GM18499 (cell line): Measurements from ENCODE around the gene MCTP2.

Experiments
- ATAC-seq: cut with Tn5 transposase; IDR thresholded peaks from one replicate; pipeline ENCODE4 v1.9.1; 2021; ENCODE audit warnings: moderate number of reproducible peaks; ENCODE audit not compliant: insufficient read depth, unreplicated experiment

MCTP2 gene

DNA sequence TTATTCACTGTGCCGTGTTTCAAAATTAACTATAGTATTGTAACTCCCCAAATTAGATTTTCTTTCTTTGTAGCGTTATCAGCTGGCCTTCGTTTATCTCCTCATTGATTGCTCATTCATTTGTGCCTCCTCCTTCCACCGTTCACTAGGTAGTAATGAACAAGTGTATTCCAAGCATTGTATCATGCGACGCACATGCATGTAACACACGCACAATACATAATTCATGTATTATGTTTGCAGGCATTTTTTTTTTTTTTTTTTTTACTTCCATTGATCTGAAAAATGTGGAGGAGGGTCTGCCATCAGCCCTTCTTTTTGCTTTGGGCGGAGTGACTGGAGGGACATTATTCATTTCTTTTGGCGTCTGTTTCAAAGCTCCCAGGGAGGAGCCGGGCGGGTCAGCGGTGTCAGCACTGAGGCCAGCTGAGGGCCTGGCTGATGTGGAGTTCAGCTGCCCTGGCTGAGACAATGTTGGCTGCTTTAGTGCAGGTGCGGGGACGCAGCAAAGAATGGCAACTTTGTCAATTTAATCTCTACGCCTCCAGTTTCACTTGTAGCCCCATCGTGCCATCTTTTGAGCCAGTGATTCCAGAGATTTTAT lies 107.0 kb downstream of the MCTP2 start:
- ATAC-seq: no peak

DNA sequence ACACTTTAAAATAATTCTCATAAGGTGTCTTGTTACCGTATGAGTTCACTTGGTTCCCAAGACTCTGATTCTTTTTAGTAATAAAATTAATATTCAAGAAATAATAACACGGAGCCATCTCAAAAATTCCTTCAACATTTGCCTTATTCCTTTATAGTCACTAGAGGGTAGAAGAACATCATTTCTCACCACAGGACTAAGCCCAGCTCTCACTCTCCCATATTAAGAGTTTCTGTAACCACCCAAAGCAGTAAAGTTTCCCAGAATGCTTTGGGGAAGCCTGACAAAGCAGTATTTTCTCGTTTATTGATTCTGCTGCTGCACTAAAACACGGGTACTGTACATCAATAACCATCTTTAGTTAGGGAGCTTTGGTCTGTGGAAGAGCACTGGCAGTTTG lies 114.9 kb downstream of the MCTP2 start:
- no peak for ATAC-seq

DNA sequence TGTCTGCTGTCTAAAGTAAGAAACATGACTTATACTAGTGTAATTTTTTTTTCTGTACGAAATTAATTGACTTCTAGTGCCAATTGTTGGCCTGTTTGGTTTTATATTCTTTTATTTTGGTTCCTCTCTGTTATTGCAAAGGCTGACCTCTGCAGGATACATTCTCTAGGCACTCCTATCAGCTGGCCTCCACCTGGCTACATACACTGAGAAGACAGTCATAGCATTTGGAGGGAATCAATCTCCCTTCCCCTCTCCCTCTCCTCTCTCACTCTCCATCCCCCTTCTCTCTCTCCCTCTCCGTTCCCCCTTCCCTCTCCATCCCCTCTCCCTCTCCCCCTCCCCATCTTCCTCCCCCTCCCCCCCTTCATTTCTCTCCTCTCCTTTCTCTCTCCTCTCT lies 116.7 kb downstream of the MCTP2 start:
- ATAC-seq: no peak

DNA sequence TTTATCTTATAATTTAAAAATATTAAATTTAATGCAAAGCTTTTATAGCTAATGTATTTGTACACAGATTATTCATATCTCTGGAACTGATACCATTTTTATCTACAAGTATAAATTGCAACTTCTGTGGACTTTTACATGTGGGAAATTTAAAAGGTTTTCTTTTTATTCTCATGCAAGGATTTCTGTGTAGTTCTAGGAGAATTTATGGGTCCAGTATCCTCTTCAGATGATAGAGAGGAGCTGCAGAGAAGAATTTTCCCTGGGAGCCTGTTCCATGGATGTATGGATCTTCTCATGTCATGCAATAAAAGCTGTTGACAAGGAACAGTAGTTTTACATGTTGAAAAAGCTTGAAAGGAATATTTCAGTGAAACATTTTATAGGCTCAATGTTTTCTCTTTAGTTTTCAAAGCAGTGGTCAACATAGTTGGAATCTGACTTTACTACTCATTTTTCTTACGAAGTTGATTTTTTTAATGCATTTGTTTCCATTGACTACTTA lies 119.7 kb downstream of the MCTP2 start:
- no peak for ATAC-seq

DNA sequence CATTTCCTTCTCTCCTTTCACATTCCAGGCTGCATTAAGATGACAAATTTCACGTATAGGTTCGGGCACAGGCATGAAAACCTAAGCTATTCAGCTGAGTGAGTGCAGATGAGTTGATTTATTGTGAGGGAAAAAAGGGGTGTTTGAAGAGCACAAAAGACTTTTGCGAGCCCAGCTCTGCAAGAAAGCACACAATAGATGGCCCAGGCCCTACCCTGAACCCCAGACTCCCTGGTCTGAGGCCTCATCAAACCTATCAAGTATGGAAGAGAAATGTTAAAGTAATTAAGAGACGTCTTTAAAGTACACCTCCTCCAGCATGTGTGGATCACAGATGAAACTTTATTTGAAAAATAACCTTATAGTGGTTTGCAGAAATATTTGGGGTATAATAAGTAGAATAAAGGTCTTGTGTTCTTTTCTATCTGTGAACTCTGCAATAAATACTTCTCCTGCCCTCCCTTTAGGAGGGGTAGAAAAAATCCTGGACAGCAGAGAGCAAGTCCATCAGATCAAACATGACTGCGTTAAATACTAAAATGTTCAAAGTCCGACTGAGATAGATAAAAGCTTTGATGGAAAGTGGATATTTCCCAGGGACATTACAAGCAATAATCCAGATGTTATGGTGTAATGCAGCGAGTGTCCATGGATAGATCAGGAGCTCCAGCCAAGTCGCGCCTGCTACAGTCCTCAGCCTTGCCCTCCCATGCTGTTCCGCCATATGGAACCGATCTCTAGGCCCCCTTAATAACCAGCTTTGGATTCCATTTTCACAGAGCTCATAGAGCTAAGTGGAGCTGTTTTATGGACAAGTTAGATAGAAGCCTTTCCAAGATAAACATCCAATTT lies 121.5 kb downstream of the MCTP2 start:
- ATAC-seq: no peak

DNA sequence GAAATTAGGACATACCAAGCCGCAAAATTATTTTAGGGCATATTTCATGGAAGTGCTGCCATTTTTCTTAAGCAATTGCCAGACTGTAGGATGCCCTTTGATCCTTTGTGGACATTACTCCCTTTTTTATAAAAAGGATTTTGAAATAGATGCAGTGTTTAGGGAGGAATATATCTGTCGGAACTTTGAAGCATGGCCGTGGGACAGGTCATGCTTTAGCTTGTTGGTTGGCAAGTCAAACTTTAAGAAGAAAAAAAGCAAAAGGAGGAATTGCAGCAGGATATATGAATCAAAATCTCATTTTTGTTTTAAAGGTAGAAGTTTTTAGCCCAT lies 122.1 kb downstream of the MCTP2 start:
- no peak for ATAC-seq

DNA sequence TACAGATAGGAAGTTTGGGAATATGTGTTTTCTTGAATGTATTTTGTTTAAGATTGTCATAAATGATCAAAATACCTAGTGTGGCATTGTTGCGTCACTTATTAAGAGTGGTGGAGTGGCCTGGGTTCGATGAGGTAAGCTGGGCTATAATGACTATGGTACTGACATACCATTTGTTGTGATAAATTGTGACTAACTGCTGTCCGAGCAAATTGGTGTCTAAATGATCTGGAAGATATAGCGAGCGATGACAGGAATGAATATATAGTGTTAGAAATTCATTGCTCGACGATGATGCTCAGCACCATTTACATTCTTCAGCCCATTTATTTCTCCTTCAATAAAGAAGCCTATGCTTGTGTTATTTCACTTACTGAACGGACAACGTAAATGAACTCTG lies 123.3 kb downstream of the MCTP2 start:
- no peak for ATAC-seq

DNA sequence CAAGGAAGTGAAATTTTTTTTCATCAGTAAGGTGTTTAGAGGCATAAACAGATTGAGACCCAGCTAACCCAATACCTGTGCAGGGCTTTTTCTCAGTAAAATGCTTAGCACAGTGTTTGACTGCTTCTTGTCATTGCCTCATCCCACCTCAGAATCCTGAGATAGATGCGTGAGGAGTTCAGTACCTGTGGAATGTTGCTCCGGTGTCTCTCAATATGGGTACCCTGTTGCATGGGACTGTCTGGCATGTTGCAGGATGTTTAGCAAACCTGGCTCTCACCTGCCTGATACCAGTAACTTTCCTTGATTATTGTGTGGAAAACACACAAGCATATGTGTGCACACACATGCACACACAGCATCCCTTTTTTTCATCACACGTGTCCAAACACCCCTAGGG lies 128.4 kb downstream of the MCTP2 start:
- no peak for ATAC-seq

DNA sequence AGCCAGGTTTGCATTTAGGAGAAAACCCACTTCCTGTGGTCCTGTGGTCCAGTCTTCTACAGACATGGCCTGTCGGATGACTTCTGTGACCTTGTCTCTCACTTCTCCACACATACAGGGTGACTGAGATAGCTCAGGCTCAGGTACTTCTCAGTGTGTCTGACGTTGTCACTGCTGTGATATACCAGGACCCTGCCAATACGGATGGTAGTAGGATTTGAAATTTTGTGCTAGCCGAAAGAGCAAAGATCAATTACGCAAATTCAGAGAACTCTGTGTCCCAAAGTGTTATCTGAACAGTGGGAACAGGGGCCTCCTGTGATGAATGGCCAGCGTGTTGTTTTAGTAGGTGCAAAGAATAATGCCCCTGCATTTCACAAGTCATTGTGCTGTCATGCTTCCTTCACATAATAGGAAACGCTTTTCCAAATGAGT lies 128.9 kb downstream of the MCTP2 start:
- ATAC-seq: no peak

DNA sequence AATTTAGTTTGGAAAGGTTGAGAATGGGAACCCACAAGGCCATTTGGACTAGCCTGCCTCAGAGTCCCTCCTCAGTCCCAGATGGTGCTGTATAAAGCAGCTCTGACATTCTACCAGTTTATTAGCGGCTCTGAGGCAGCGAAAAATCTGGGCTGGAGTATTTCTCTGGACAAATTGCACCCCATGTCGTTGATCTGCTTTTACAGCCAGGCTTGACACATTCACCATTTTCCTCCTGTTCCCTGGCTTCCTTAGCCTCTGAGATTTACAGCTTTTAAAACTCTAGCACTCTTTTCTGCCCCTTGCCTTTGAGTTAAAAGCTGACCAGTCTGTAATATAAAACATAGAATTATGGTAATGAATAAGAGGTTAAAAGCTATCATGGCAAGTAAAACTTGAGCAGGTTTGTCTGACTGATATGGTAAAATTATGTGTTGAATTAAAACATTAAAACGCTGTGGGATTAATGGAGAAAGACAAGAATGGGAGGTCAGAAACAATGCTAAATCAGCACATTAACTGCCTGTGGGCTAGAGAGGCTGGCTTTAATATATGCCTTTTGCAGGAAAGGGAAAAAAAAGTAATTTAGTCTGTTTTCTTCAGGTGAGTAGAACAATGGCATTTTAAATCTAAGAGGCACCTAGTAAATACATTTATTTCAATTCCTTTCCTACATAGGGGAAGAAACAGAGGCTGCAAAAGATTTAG lies 131.2 kb downstream of the MCTP2 start:
- no peak for ATAC-seq

DNA sequence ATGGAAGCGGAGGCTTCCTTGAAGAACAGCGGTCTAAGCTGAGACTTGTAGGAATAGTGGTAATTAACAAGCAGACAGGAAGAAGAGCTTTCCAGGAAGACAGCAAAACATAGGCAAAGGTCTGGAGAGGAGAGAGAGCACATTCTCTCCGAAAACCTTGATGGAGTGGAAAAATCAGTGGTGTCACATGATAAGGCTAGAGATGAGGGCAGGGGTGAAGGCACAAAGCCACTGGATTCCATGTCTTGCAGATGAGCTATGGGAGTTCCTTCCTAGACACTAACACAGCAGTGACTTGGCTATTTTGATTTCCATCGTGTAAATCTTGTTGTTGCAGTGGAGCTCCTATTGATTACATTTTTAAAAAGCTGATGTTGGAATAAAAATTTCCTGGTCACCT lies 132.0 kb downstream of the MCTP2 start:
- no peak for ATAC-seq

DNA sequence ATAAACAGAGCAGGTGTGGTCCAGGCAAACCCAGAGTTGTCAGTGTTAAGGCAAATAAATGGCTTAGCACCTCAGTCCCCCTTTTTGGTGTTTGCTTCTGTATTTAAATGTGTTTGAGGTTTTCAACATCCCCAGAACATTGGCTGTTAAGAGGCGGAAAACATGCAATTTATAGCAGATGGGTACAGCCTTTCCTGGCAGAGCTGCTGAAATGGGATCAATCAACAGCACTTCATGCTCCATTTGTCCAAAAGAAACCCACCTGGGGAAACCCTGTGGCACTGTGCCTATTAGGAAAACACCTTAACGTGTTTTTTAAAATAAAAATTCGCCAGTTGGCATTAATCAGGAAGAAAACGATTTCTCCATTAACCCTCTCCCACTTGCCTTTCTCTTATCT lies 135.4 kb downstream of the MCTP2 start:
- ATAC-seq: no peak

DNA sequence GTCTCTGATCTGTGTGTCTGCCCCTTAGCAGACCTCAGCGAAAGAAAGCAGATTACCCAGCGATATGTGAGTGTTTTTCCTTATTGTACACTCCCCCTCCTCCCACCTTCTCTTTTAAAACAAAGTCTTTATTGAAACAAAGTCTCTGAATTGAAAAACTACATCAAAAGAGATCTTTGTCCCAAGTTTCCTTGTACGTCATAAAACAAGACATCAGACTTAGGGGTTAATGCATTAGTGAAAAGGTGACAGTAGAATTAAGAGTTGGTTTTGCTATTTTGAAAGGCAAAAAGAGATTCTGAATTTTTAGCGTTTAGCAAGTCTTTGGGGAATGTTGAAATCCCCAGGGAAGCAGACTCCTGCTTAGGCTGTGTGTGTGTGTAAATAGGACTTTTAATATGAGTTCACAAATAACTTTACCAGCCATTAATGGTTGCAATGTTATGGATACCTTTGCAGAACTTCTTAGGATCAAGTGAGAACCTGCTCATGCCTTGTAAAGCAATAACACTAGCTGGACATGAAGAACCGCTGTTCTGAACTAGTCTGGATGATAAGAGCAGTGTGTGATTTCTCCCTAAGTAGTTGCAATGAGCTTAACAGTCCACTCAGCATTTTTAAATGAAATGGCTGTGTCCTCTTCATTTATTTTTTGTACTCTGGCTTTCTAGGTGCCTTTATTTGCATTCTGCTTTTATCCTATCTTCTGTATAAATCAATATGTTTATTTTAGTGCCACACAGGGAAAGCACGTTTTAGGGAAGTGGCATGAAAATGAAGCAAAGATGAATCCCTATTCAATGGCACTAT lies 136.6 kb downstream of the MCTP2 start:
- no peak for ATAC-seq

DNA sequence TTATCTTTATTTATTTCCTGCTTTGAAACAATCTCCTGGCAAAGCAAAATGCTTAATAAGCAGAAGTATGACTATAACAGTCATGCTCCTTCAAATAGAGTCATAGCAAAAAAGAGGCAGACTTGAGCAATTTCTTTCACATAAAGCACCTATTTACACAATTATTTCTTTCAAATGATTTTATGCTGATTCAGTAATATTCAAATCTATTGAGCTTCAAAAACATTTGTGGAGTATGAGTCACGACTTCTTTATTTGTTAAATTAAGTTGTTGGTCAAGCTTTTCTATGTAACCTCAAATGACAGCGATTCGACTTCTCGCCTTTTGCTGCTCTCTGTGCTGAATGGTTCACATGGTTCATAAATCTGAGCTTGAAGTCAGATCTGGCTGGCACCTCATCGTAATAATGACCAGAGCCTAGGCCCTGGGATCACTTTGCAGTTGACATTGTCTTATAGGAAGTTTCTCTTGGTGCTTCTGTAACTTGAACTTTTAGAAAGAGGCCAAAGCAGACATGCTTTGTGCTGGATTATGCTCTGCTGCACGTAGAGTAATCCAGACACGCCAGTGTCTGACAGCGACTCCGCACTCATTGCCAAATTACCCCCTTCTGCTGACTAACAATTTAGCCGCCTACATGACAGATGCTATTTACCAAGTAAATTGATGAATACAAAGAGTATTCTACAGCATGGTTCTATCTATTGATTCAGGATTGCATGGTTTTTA lies 139.0 kb downstream of the MCTP2 start:
- no peak for ATAC-seq

DNA sequence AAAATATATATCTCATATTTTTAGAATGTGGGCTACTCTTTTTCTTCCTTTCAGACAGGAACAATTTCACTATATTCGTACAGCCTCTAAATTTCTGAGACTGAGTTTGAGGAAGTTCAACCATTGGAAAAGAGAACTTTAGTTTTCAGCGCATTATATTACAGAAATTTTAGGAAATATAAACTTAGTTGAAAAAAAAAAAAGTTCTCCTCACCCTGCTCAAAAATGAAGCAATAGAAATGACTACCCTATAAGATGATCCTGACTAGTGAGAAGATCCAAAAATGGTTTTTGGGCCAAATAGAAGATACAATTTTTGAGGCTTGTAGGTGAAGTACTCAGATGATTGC lies 139.6 kb downstream of the MCTP2 start:
- no peak for ATAC-seq

DNA sequence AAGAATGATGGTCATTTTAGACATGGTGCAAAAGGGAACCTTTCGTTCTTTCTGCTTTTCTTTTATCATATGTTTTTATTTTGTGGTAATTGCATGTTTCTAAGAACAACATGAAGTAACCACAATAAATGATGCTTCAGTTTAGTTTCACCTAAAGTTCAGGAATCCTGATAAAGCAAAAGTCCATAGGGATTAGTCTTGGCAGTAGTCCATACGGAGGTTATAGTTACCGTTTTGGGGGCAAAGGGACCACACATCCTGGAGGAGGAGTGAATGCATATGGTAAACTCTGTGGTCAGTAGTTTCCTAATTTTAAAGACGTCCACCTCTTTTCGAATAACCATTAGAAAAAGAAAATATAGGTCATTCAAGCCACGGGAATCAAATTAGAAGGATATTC lies 141.5 kb downstream of the MCTP2 start:
- no peak for ATAC-seq

DNA sequence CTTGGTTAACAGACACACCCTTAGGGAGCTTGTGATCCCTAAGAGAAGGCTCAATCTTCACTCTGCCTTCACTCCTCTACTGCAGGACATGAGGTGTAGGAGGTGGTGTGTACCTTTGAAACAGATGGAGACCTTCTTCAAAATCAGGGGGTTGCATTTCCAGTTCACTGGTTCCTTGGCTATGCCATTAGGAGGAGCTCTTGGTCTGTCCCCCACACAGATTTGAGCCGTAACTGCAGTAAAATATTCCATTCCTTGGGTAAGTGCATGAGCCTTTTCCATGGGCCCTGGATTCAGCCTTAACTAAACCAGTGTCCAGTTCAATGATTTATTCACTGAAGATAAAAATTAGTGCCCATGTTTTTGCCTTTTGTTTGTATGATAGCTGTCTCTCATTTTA lies 144.6 kb downstream of the MCTP2 start:
- no peak for ATAC-seq

DNA sequence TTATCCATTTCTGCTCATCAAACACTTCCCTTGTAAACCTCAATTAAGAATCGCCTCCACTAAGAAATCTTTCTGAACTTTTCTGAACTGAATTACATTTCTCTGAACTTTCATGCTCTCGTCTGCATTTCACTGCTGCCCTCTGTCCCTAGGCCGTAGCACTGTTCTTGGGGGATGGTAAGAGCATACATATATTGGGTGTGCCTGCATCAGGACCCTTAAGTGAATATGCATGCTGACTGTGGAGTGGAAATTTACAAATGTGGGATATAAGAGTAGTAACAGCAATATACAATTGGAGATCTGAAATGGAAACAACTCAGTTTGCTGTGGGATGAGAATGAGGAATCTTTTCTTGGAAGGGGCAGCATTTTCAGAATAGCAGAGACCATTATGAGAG lies 148.6 kb downstream of the MCTP2 start:
- ATAC-seq: no peak

DNA sequence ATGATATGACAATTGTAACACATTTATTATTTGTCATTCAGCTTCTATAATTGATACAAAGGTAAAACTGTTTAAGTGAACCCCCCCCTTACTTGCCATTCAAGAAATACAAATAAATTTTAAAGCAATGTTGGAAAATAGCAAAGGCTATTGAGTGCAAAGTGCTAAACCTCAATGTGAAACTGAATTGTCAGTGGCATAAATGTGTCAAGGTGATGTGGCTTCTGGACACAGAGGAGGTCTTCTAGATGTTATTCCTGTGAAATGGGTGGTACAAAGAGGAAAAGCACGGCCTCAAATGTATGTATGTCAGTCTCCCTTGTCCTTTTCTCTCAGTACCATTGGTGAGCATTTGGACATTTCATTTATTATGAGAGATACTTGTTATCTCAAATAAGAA lies 149.4 kb downstream of the MCTP2 start:
- no peak for ATAC-seq

DNA sequence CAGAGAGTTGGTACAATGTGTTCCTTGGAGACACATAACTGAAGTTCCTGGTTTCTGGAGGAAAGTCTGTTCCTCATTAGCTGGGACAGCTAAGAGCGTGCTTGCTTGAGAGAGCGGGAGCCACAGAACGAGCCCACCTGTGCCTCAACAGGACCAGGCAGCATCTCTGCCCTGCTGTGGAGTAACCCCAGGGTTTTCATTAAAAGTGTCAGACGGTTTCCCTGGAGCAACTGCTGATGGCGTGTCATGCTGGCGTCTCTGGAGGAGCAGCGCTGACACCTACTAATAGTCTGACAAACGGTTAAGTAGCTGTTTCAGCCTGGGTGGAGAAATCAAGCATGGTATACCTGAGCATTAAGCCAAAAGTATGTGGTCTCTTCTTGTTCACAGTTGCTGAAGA lies 150.0 kb downstream of the MCTP2 start:
- no peak for ATAC-seq
